GM23248 (cell line): ENCODE results near the gene SERPINB3. TPM values are rescaled to one million over a fixed set of nuclear protein-coding genes. Genes with fewer than 3 reads are reported as not detected.

Experiments
- DNase-seq: peaks from one replicate; pipeline ENCODE4 v3.0.0-alpha.2; 2015
- H2AFZ ChIP-seq: fragments of 200-600 bp; sonication (generic); 2 replicates; pipeline ENCODE4 v1.6.1; 2016; ENCODE audit warnings: antibody characterized with exemption
- H3F3A ChIP-seq: fragments of 200-600 bp; sonication (generic); 2 replicates; pipeline ENCODE4 v1.6.1; 2016; ENCODE audit warnings: mild to moderate bottlenecking, antibody characterized with exemption, mixed run types; ENCODE audit not compliant: insufficient read depth
- H3K27ac ChIP-seq: fragments of 200-600 bp; sonication (generic); 2 replicates; pipeline ENCODE4 v1.5.1; 2016; ENCODE audit warnings: mild to moderate bottlenecking
- H3K27me3 ChIP-seq: fragments of 200-600 bp; sonication (generic); replicated peaks from 2 replicates; pipeline ENCODE4 v1.6.1; 2016; ENCODE audit warnings: mild to moderate bottlenecking; ENCODE audit not compliant: insufficient read depth
- H3K36me3 ChIP-seq: fragments of 200-600 bp; sonication (generic); 2 replicates; pipeline ENCODE4 v1.6.1; 2016; ENCODE audit warnings: low read depth, mild to moderate bottlenecking
- H3K4me1 ChIP-seq: fragments of 200-600 bp; sonication (generic); 2 replicates; pipeline ENCODE4 v1.6.1; 2016; ENCODE audit warnings: mild to moderate bottlenecking; ENCODE audit not compliant: insufficient read depth
- H3K4me2 ChIP-seq: fragments of 200-600 bp; sonication (generic); one replicate; pipeline ENCODE4 v1.6.1; 2016; ENCODE audit warnings: mild to moderate bottlenecking; ENCODE audit not compliant: unreplicated experiment
- H3K4me3 ChIP-seq: fragments of 200-600 bp; sonication (generic); 2 replicates; pipeline ENCODE4 v1.5.1; 2016; ENCODE audit warnings: mild to moderate bottlenecking
- H3K79me2 ChIP-seq: fragments of 200-600 bp; sonication (generic); 2 replicates; pipeline ENCODE4 v1.6.1; 2016; ENCODE audit warnings: mild to moderate bottlenecking; ENCODE audit not compliant: insufficient read depth
- H3K9ac ChIP-seq: fragments of 200-600 bp; sonication (generic); 2 replicates; pipeline ENCODE4 v1.6.1; 2016; ENCODE audit warnings: mild to moderate bottlenecking
- H3K9me2 ChIP-seq: fragments of 200-600 bp; sonication (generic); 2 replicates; pipeline ENCODE4 v1.6.1; 2016; ENCODE audit warnings: mixed run types, mild to moderate bottlenecking, moderate library complexity; ENCODE audit not compliant: insufficient read depth
- H3K9me3 ChIP-seq: fragments of 200-600 bp; sonication (generic); one replicate; pipeline ENCODE4 v1.6.1; 2017; ENCODE audit warnings: low read depth
- H4K20me1 ChIP-seq: fragments of 200-600 bp; sonication (generic); 2 replicates; pipeline ENCODE4 v1.6.0; 2016; ENCODE audit not compliant: insufficient read depth
- EZH2 ChIP-seq: fragments of 200-600 bp; sonication (generic); IDR thresholded peaks from 2 replicates; pipeline ENCODE4 v1.6.1; 2018; ENCODE audit warnings: antibody characterized with exemption, mild to moderate bottlenecking; ENCODE audit not compliant: insufficient read depth, poor library complexity, severe bottlenecking
- EZH2phosphoT487 ChIP-seq: fragments of 200-600 bp; sonication (generic); IDR thresholded peaks from 2 replicates; pipeline ENCODE4 v1.6.1; 2018; ENCODE audit warnings: antibody characterized with exemption, moderate library complexity, mild to moderate bottlenecking, low read depth; ENCODE audit not compliant: insufficient read depth
- WGBS, 2 experiments: methylation state at CpG; one replicate each; pipeline ENCODE4 v1.1.6; 2015 to 2017; ENCODE audit warnings: low lambda C conversion rate in 2 of 2, low coverage in 1 of 2; ENCODE audit errors: missing lambda C conversion rate in 2 of 2; 5-methylcytosine and 5-hydroxymethylcytosine counted together
- in situ Hi-C: fragments of 300-500 bp; cut with MboI; formaldehyde crosslinking; loops from 2 replicates; pipeline ENCODE4 v1.15.0; 2020
- polyA plus RNA-seq: library from polyadenylated mRNA; unstranded; fragments of >200 nt; fragmentation: Nextera tagmentation; extraction: Ambion mirVana; gene quantifications from 2 replicates; pipeline ENCODE4 v1.2.1, GENCODE V29; 2016
- total RNA-seq: library from RNA; depleted of rRNA; stranded (reverse); fragments of >200 nt; shearing (Covaris generic); gene quantifications from 2 replicates; pipeline ENCODE4 v1.2.3, GENCODE V29; 2014; rRNA removed

SERPINB3 gene
- total and polyA plus RNA-seq, 2 experiments from 2014 or later = 0.24 TPM; not detected in 1

GRCh38 chr18:63617915-63618234, 43.8 kb downstream of the SERPINB3 start:
- no peaks in the 10 kb centered on the region for H3K9me3 ChIP-seq
- 74 to 78% methylated on average over 2 of the region's 2 CpGs for WGBS, 2 experiments
- H3F3A ChIP-seq = no peaks in the 10 kb centered on the region
- H3K4me1 ChIP-seq = no peaks in the 10 kb centered on the region
- TF ChIP-seq EZH2 (no peak), EZH2phosphoT487 (no peak)
- no peak for DNase-seq
- H3K36me3 ChIP-seq = no peaks in the 10 kb centered on the region
- H3K4me2 ChIP-seq = no peak overlapping the region
- H4K20me1 ChIP-seq = no peaks in the 10 kb centered on the region
- in situ Hi-C loops = no loop called here
- H3K9me2 ChIP-seq = no peaks in the 10 kb centered on the region
- H3K4me3 ChIP-seq = no peak overlapping the region
- H2AFZ ChIP-seq = no peak overlapping the region
- no peak overlapping the region for H3K9ac ChIP-seq
- H3K27me3 ChIP-seq = no peaks in the 10 kb centered on the region
- no peak overlapping the region for H3K27ac ChIP-seq
- no peaks in the 10 kb centered on the region for H3K79me2 ChIP-seq

- Histone ChIP-seq H3K4me1 (no peaks in the 10 kb centered on the region), H4K20me1 (no peaks in the 10 kb centered on the region), H3K79me2 (no peaks in the 10 kb centered on the region), H3K9ac (no peak overlapping the region), H3K27ac (no peak overlapping the region), H2AFZ (no peak overlapping the region), H3K9me3 (no peaks in the 10 kb centered on the region), H3K4me2 (no peak overlapping the region), H3K9me2 (no peaks in the 10 kb centered on the region), H3F3A (no peaks in the 10 kb centered on the region), H3K27me3 (no peaks in the 10 kb centered on the region), H3K4me3 (no peak overlapping the region), H3K36me3 (no peaks in the 10 kb centered on the region)
- DNase-seq = no peak
- in situ Hi-C loops = no loop called here
- TF ChIP-seq EZH2phosphoT487 (no peak), EZH2 (no peak)
- WGBS, 2 experiments = 28 to 29% methylated on average over 3 of the region's 3 CpGs
Measured at GRCh38 chr18:63617049-63617914, 44.4 kb downstream of the SERPINB3 start.

DNA sequence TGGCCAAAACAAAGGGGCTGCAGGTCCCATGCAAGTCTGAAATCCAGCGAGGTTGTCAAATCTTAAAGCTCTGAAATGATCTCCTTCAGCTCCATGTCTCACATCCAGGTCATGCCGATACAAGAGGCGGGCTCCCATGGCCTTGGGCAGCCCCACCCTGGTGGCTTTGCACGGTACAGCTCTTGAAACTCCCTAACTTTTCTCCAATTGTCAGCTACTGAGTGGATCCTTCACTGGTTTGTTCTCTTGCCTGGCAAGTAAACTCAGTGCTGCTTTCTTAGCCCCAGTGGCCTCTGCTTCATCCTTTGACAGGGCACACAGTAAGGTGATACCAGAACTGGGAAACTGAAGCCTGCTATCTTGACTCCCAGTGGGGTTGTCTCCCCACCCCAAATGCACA, 48.3 kb downstream of the SERPINB3 start:
- no peak overlapping the region for H3K27ac ChIP-seq
- H3K9me3 ChIP-seq = no peaks in the 10 kb centered on the region
- no peak for DNase-seq
- H3K4me2 ChIP-seq = no peak overlapping the region
- 47 to 48% methylated on average over 4 of the region's 4 CpGs for WGBS, 2 experiments
- H4K20me1 ChIP-seq = no peaks in the 10 kb centered on the region
- no peaks in the 10 kb centered on the region for H3K4me1 ChIP-seq
- H3F3A ChIP-seq = no peaks in the 10 kb centered on the region
- no peaks in the 10 kb centered on the region for H3K9me2 ChIP-seq
- no peaks in the 10 kb centered on the region for H3K36me3 ChIP-seq
- H3K9ac ChIP-seq = no peak overlapping the region
- TF ChIP-seq EZH2 (no peak), EZH2phosphoT487 (no peak)
- H2AFZ ChIP-seq = no peak overlapping the region
- no peaks in the 10 kb centered on the region for H3K27me3 ChIP-seq
- in situ Hi-C loops = no loop called here
- no peak overlapping the region for H3K4me3 ChIP-seq
- H3K79me2 ChIP-seq = no peaks in the 10 kb centered on the region

DNA sequence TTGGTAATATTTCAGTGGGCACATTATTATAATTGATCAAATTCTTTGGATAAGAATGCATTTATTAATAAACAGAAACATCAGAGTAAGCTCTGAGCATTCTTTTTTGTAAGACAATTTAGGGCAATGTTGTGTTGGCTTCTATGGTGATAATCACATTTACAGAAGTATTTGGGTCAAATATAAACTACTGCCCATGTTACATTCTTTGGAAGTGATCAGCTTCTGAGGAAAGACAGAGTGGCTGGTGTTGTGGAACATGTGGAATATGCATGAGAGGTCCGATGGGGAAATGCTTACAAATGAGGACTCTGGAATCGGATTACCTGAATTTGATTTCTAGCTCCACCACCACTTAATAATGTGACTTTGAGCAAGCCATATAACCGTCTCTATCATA, 55.2 kb downstream of the SERPINB3 start:
- Histone ChIP-seq H3F3A (peaks cover 16% of the 10 kb centered on the region), H3K27ac (no peak overlapping the region), H2AFZ (no peak overlapping the region), H3K4me2 (no peak overlapping the region), H3K27me3 (no peaks in the 10 kb centered on the region), H4K20me1 (no peaks in the 10 kb centered on the region), H3K9me2 (no peaks in the 10 kb centered on the region), H3K9me3 (no peaks in the 10 kb centered on the region), H3K36me3 (no peaks in the 10 kb centered on the region), H3K4me1 (peaks cover 24% of the 10 kb centered on the region), H3K9ac (no peak overlapping the region), H3K79me2 (no peaks in the 10 kb centered on the region), H3K4me3 (no peak overlapping the region)
- WGBS, 2 experiments = 81 to 87% methylated on average over 3 of the region's 3 CpGs
- TF ChIP-seq EZH2 = no peak
- no peak for TF ChIP-seq EZH2phosphoT487
- in situ Hi-C loops = no loop called here
- DNase-seq = peak; percentile 48

Other genes starting within 250 kb of the SERPINB3 start
- gene VPS4B, start 239.4 kb downstream of the SERPINB3 start, total RNA-seq = 42.4 and 45.5 TPM in 2 replicates
- gene VPS4B, start 239.4 kb downstream of the SERPINB3 start, polyA plus RNA-seq = 43.3 and 49.2 TPM in 2 replicates
- not detected in 2 replicates for gene SERPINB5, start 184.9 kb downstream of the SERPINB3 start, total RNA-seq
- gene SERPINB5, start 184.9 kb downstream of the SERPINB3 start, polyA plus RNA-seq = not detected in 2 replicates
- gene SERPINB12, start 119.5 kb downstream of the SERPINB3 start, total RNA-seq = not detected in 2 replicates
- gene SERPINB12, start 119.5 kb downstream of the SERPINB3 start, polyA plus RNA-seq = not detected in 2 replicates
- gene SERPINB13, start 74.5 kb downstream of the SERPINB3 start, total RNA-seq = not detected in 2 replicates
- not detected in 2 replicates for gene SERPINB13, start 74.5 kb downstream of the SERPINB3 start, polyA plus RNA-seq
- gene SERPINB4, start 17.6 kb downstream of the SERPINB3 start, total RNA-seq = not detected in 2 replicates
- gene SERPINB4, start 17.6 kb downstream of the SERPINB3 start, polyA plus RNA-seq = not detected in 2 replicates
- gene SERPINB11, start 41.1 kb upstream of the SERPINB3 start, total RNA-seq = not detected in 2 replicates
- gene SERPINB11, start 41.1 kb upstream of the SERPINB3 start, polyA plus RNA-seq = not detected in 2 replicates
- 12.2 and 18.6 TPM in 2 replicates for gene SERPINB7, start 113.5 kb upstream of the SERPINB3 start, total RNA-seq
- gene SERPINB7, start 113.5 kb upstream of the SERPINB3 start, polyA plus RNA-seq = 12.5 and 13.8 TPM in 2 replicates
- 6.1 and 13.0 TPM in 2 replicates for gene SERPINB2, start 225.8 kb upstream of the SERPINB3 start, total RNA-seq
- gene SERPINB2, start 225.8 kb upstream of the SERPINB3 start, polyA plus RNA-seq = 10.6 and 10.7 TPM in 2 replicates
- gene SERPINB10, start 246.1 kb upstream of the SERPINB3 start, total RNA-seq = not detected in 2 replicates
- not detected in 2 replicates for gene SERPINB10, start 246.1 kb upstream of the SERPINB3 start, polyA plus RNA-seq